Heart left ventricle (tissue), 16 donors: ENCODE data around the gene SFSWAP. TPM values are rescaled to one million over a fixed set of nuclear protein-coding genes. Genes with fewer than 3 reads are reported as not detected.

Experiments
- ATAC-seq, 4 donors: fragments of 200-7000 bp; cut with Tn5 transposase; one replicate each; pipeline ENCODE4 v1.9.1; 2020 to 2022; ENCODE audit warnings: moderate library complexity in 4 of 4, mild to moderate bottlenecking in 3 of 4, moderate number of reproducible peaks in 1 of 4
- DNase-seq, 5 donors: peaks; one replicate each; pipeline ENCODE4 v3.0.0-alpha.2; 2020
- H3K27ac ChIP-seq, 12 donors: fragments of 200-600 bp; sonication (generic) in 4 of 12; one replicate each; pipeline versions ENCODE4 v1.5.0 to v1.8.0; 2016 to 2022; ENCODE audit warnings: mild to moderate bottlenecking in 2 of 12
- H3K27me3 ChIP-seq, 9 donors: fragments of 200-600 bp; sonication (generic) in 2 of 9; one replicate each; pipeline versions ENCODE4 v1.5.1 to v1.8.0; 2016 to 2022; ENCODE audit warnings: mild to moderate bottlenecking in 3 of 9
- H3K36me3 ChIP-seq, 9 donors: fragments of 200-600 bp; sonication (generic) in 2 of 9; one replicate each; pipeline versions ENCODE4 v1.5.0 to v1.8.0; 2018 to 2022; ENCODE audit warnings: mild to moderate bottlenecking in 2 of 9
- H3K4me1 ChIP-seq, 12 donors: fragments of 200-600 bp; sonication (generic) in 4 of 12; one replicate each; pipeline versions ENCODE4 v1.5.0 to v1.8.0; 2016 to 2022; ENCODE audit warnings: mild to moderate bottlenecking in 3 of 12
- H3K4me3 ChIP-seq, 12 donors: fragments of 200-600 bp; sonication (generic) in 4 of 12; one replicate each; pipeline versions ENCODE4 v1.5.0 to v1.8.0; 2017 to 2022; ENCODE audit warnings: mild to moderate bottlenecking in 9 of 12, moderate library complexity in 4 of 12
- H3K9me3 ChIP-seq, 12 donors: fragments of 200-600 bp; sonication (generic) in 4 of 12; one replicate each; pipeline versions ENCODE4 v1.5.0 to v1.8.0; 2016 to 2022; ENCODE audit warnings: mild to moderate bottlenecking in 1 of 12
- CTCF ChIP-seq, 12 donors: fragments of 200-600 bp; sonication (generic) in 4 of 12; IDR thresholded peaks; one replicate each; pipeline versions ENCODE4 v1.5.0 to v1.8.0; 2018 to 2022; ENCODE audit warnings: antibody characterized with exemption in 12 of 12, mild to moderate bottlenecking in 5 of 12
- POLR2A ChIP-seq, 2 donors: fragments of 450-650 bp; IDR thresholded peaks; one replicate each; pipeline ENCODE4 v1.6.1; 2017; ENCODE audit warnings: antibody characterized with exemption in 2 of 2, mild to moderate bottlenecking in 2 of 2, moderate library complexity in 2 of 2
- WGBS, 4 donors: extraction: QIAGEN DNeasy Blood & Tissue Kit in 2 of 4; methylation state at CpG; one replicate each; pipeline versions ENCODE4 v1.1.5 to v1.1.7; 2013 to 2018; 5-methylcytosine and 5-hydroxymethylcytosine counted together
- intact Hi-C, 10 donors: fragments of 100-400 bp; cut with DNase I; formaldehyde crosslinking; loops; one replicate each; pipeline versions ENCODE4 v1.11.1 to v1.14.2; 2022
- polyA plus RNA-seq, 2 donors: library from polyadenylated mRNA; stranded (reverse); fragments of 200-250 nt; gene quantifications; one replicate each; pipeline ENCODE4 v1.2.3, GENCODE V29; 2013
- total RNA-seq, 9 donors: library from RNA; depleted of rRNA in 2 of 9; stranded (reverse); fragments of >200 nt in 2 of 9; fragmentation: NEBNext Ultra II Directional in 3 of 9; extraction: Animal tissue kit (Norgen Biotek cat#: 25700) in 3 of 9; gene quantifications; one replicate each; pipeline versions ENCODE4 v1.1.0 to v1.2.4, GENCODE V29; 2016 to 2023
- donor health status: ischemic (EF 13 %, LVEDD 7.1; RV severe dilation, severe dysfunction).
- donor health status: healthy with polysubstance abuse.
- donor health status: DM: no; HTN: yes; CAD: no.
- donor health status: DM: no; HTN: no; CAD: no.
- donor health status: ischemic (EF 25% LVEDD 6.9; RV normal size, moderate dysfunction).
- donor health status: ischemic (EF 25% LVEDD 5.7; RV mildly dilated, moderate dysfunction).
- donor health status: healthy.
- donor health status: DM: yes; HTN: yes; CAD: no.
- donor health status: ischemic (EF 35%, LVEDD 5.7; RV mildly dilated, moderate dysfunction).
- donor health status: nonischemic (EF 11% LVEDD 7.7; RV severe dilation, severe dysfunction).
- donor health status: DM: yes; HTN: yes; CAD: no.
- donor health status: PGD.
- donor health status: ischemic (EF 29% LVEDD 5.4; RV normal size, mild dysfunction).
- donor health status: nonischemic (EF 23%, LVEDD 6.1; RV moderate dilation, normal function).

SFSWAP gene
- total and polyA plus RNA-seq, 11 donors, result 10.4 to 25.1 (median 18.6) TPM

GRCh38 chr12:131671276-131671675 lies 39.6 kb upstream of the SFSWAP start:
- H3K4me3 ChIP-seq, result no peak overlapping the region
- WGBS, 4 donors, result 57 to 72% (median 67%) methylated on average over 8 of the region's 8 CpGs
- H3K9me3 ChIP-seq, result peaks cover 0 to 12% (median 0%) of the 10 kb centered on the region in 12 donors
- peaks cover 0 to 20% (median 0%) of the 10 kb centered on the region in 9 donors for H3K27me3 ChIP-seq
- intact Hi-C loops, result loop anchor here in 1 of 10 donors (5.0 kb wide), 1 partner anchor 374 kb away; no protein-coding TSS in a partner anchor
- peaks cover 0 to 8% (median 0%) of the 10 kb centered on the region in 12 donors for H3K4me1 ChIP-seq
- ATAC-seq, result no peak
- TF ChIP-seq CTCF (IDR thresholded peaks at IDR 0.05), result no peak
- no peak for TF ChIP-seq POLR2A (IDR thresholded peaks at IDR 0.05)
- DNase-seq, result no peak
- H3K27ac ChIP-seq, result no peak overlapping the region
- H3K36me3 ChIP-seq, result no peaks in the 10 kb centered on the region

- Histone ChIP-seq H3K9me3 (peaks cover 0 to 12% (median 0%) of the 10 kb centered on the region in 12 donors), H3K27ac (no peak overlapping the region), H3K27me3 (peaks cover 0 to 20% (median 0%) of the 10 kb centered on the region in 9 donors), H3K36me3 (no peaks in the 10 kb centered on the region), H3K4me1 (peaks cover 0 to 8% (median 0%) of the 10 kb centered on the region in 12 donors), H3K4me3 (no peak overlapping the region)
- no peak for DNase-seq
- no peak for ATAC-seq
- WGBS, 4 donors, result 30 to 41% (median 37%) methylated on average over 8 of the region's 8 CpGs
- intact Hi-C loops, result loop anchor here in 1 of 10 donors (5.0 kb wide), 1 partner anchor 375 kb away; no protein-coding TSS in a partner anchor
- no peak for TF ChIP-seq POLR2A (IDR thresholded peaks at IDR 0.05)
- no peak for TF ChIP-seq CTCF (IDR thresholded peaks at IDR 0.05)
Measured at GRCh38 chr12:131671871-131672270, 39.0 kb upstream of the SFSWAP start.

GRCh38 chr12:131672311-131672940 lies 38.5 kb upstream of the SFSWAP start:
- Histone ChIP-seq H3K36me3 (no peaks in the 10 kb centered on the region), H3K4me1 (peaks cover 0 to 8% (median 0%) of the 10 kb centered on the region in 12 donors), H3K27ac (peak overlapping the region in 1 of 12 donors; percentile 79), H3K4me3 (no peak overlapping the region), H3K9me3 (peaks cover 0 to 12% (median 0%) of the 10 kb centered on the region in 12 donors), H3K27me3 (peaks cover 0 to 20% (median 0%) of the 10 kb centered on the region in 9 donors)
- ATAC-seq (no peak), DNase-seq (no peak)
- 63 to 75% (median 65%) methylated on average over 17 of the region's 17 CpGs for WGBS, 4 donors
- intact Hi-C loops, result loop anchor here in 1 of 10 donors (5.0 kb wide), 1 partner anchor 375 kb away; no protein-coding TSS in a partner anchor
- TF ChIP-seq POLR2A (IDR thresholded peaks at IDR 0.05) (no peak), CTCF (IDR thresholded peaks at IDR 0.05) (no peak)
